ENCODE data around the gene SFN.
"Not testable (repeated sequence)": the region's sequence is repeated elsewhere in the genome, so short reads cannot be mapped to it uniquely, and the experiment has no call there.

SFN gene

GRCh38 chr1:26856181-26856580 lies 6.8 kb upstream of the SFN start:
- H3K27me3 ChIP-seq (ENCODE audit: control insufficient read depth, insufficient read depth, low read length) = no peaks in the 10 kb centered on the region
- peaks cover 30% of the 10 kb centered on the region for H3K36me3 ChIP-seq (ENCODE audit: control insufficient read depth, insufficient read depth, low read length)
- no peak overlapping the region for H3K27ac ChIP-seq (ENCODE audit: low read depth, low read length)
- no peak overlapping the region for H3K9ac ChIP-seq (ENCODE audit: low read depth, low read length)
- H3K4me1 ChIP-seq (ENCODE audit: control insufficient read depth, insufficient read depth, low read length) = peaks cover 13% of the 10 kb centered on the region; the same call in 1 of the 2 replicates
- H3K9me3 ChIP-seq (ENCODE audit: control insufficient read depth, insufficient read depth, low read length) = no peaks in the 10 kb centered on the region
- H3K4me3 ChIP-seq (ENCODE audit: low read depth, low read length) = no peak overlapping the region

GRCh38 chr1:26856604-26857469 lies 6.1 kb upstream of the SFN start:
- Histone ChIP-seq H3K27ac (ENCODE audit: low read depth, low read length) (peak overlapping the region; percentile 44), H3K9ac (ENCODE audit: low read depth, low read length) (no peak overlapping the region), H3K36me3 (ENCODE audit: control insufficient read depth, insufficient read depth, low read length) (peaks cover 23% of the 10 kb centered on the region), H3K4me1 (ENCODE audit: control insufficient read depth, insufficient read depth, low read length) (peaks cover 13% of the 10 kb centered on the region; the same call in 1 of the 2 replicates), H3K4me3 (ENCODE audit: low read depth, low read length) (no peak overlapping the region), H3K27me3 (ENCODE audit: control insufficient read depth, insufficient read depth, low read length) (no peaks in the 10 kb centered on the region), H3K9me3 (ENCODE audit: control insufficient read depth, insufficient read depth, low read length) (no peaks in the 10 kb centered on the region)

- Histone ChIP-seq H3K4me3 (ENCODE audit: low read depth, low read length) (no peak overlapping the region), H3K9me3 (ENCODE audit: control insufficient read depth, insufficient read depth, low read length) (no peaks in the 10 kb centered on the region), H3K4me1 (ENCODE audit: control insufficient read depth, insufficient read depth, low read length) (peaks cover 11% of the 10 kb centered on the region; the same call in 1 of the 2 replicates), H3K36me3 (ENCODE audit: control insufficient read depth, insufficient read depth, low read length) (peaks cover 16% of the 10 kb centered on the region), H3K27ac (ENCODE audit: low read depth, low read length) (no peak overlapping the region), H3K27me3 (ENCODE audit: control insufficient read depth, insufficient read depth, low read length) (no peaks in the 10 kb centered on the region), H3K9ac (ENCODE audit: low read depth, low read length) (no peak overlapping the region)
Measured at GRCh38 chr1:26857473-26858060, 5.4 kb upstream of the SFN start.

GRCh38 chr1:26858160-26858559 lies 4.8 kb upstream of the SFN start:
- peaks cover 7% of the 10 kb centered on the region; the same call in 1 of the 2 replicates for H3K4me1 ChIP-seq (ENCODE audit: control insufficient read depth, insufficient read depth, low read length)
- peaks cover under 1% of the 10 kb centered on the region; the same call in 1 of the 2 replicates for H3K27me3 ChIP-seq (ENCODE audit: control insufficient read depth, insufficient read depth, low read length)
- H3K36me3 ChIP-seq (ENCODE audit: control insufficient read depth, insufficient read depth, low read length) = peaks cover 12% of the 10 kb centered on the region
- no peak overlapping the region for H3K27ac ChIP-seq (ENCODE audit: low read depth, low read length)
- H3K9ac ChIP-seq (ENCODE audit: low read depth, low read length) = no peak overlapping the region
- H3K4me3 ChIP-seq (ENCODE audit: low read depth, low read length) = no peak overlapping the region
- no peaks in the 10 kb centered on the region for H3K9me3 ChIP-seq (ENCODE audit: control insufficient read depth, insufficient read depth, low read length)

GRCh38 chr1:26858891-26859640 lies 3.9 kb upstream of the SFN start:
- no peaks in the 10 kb centered on the region for H3K9me3 ChIP-seq (ENCODE audit: control insufficient read depth, insufficient read depth, low read length)
- peaks cover 7% of the 10 kb centered on the region; the same call in 1 of the 2 replicates for H3K4me1 ChIP-seq (ENCODE audit: control insufficient read depth, insufficient read depth, low read length)
- peaks cover 8% of the 10 kb centered on the region for H3K27me3 ChIP-seq (ENCODE audit: control insufficient read depth, insufficient read depth, low read length)
- no peak overlapping the region for H3K27ac ChIP-seq (ENCODE audit: low read depth, low read length)
- H3K9ac ChIP-seq (ENCODE audit: low read depth, low read length) = no peak overlapping the region
- H3K4me3 ChIP-seq (ENCODE audit: low read depth, low read length) = no peak overlapping the region
- peaks cover 5% of the 10 kb centered on the region for H3K36me3 ChIP-seq (ENCODE audit: control insufficient read depth, insufficient read depth, low read length)

GRCh38 chr1:26861286-26861701 lies 1.7 kb upstream of the SFN start:
- Histone ChIP-seq H3K27me3 (ENCODE audit: control insufficient read depth, insufficient read depth, low read length) (peaks cover 11% of the 10 kb centered on the region), H3K27ac (ENCODE audit: low read depth, low read length) (no peak overlapping the region), H3K9me3 (ENCODE audit: control insufficient read depth, insufficient read depth, low read length) (no peaks in the 10 kb centered on the region), H3K4me3 (ENCODE audit: low read depth, low read length) (no peak overlapping the region), H3K36me3 (ENCODE audit: control insufficient read depth, insufficient read depth, low read length) (no peaks in the 10 kb centered on the region), H3K4me1 (ENCODE audit: control insufficient read depth, insufficient read depth, low read length) (peaks cover 9% of the 10 kb centered on the region), H3K9ac (ENCODE audit: low read depth, low read length) (no peak overlapping the region)

GRCh38 chr1:26861889-26862378 lies 1.0 kb upstream of the SFN start:
- Histone ChIP-seq H3K27ac (ENCODE audit: low read depth, low read length) (no peak overlapping the region), H3K4me3 (ENCODE audit: low read depth, low read length) (no peak overlapping the region)

GRCh38 chr1:26863685-26864077 lies 732 bp downstream of the SFN start:
- Histone ChIP-seq H3K4me1 (ENCODE audit: control insufficient read depth, insufficient read depth, low read length) (peaks cover 3% of the 10 kb centered on the region), H3K27me3 (ENCODE audit: control insufficient read depth, insufficient read depth, low read length) (peaks cover 11% of the 10 kb centered on the region), H3K27ac (ENCODE audit: low read depth, low read length) (no peak overlapping the region), H3K4me3 (ENCODE audit: low read depth, low read length) (peak overlapping the region; percentile 92; the same call in 1 of the 2 replicates), H3K36me3 (ENCODE audit: control insufficient read depth, insufficient read depth, low read length) (no peaks in the 10 kb centered on the region), H3K9ac (ENCODE audit: low read depth, low read length) (no peak overlapping the region), H3K9me3 (ENCODE audit: control insufficient read depth, insufficient read depth, low read length) (no peaks in the 10 kb centered on the region)

More at GRCh38 chr1:26861889-26862378, 1.0 kb upstream of the SFN start:
- Histone ChIP-seq H3K36me3 (ENCODE audit: control insufficient read depth, insufficient read depth, low read length) (no peaks in the 10 kb centered on the region), H3K4me1 (ENCODE audit: control insufficient read depth, insufficient read depth, low read length) (peaks cover 7% of the 10 kb centered on the region), H3K9me3 (ENCODE audit: control insufficient read depth, insufficient read depth, low read length) (no peaks in the 10 kb centered on the region), H3K9ac (ENCODE audit: low read depth, low read length) (no peak overlapping the region), H3K27me3 (ENCODE audit: control insufficient read depth, insufficient read depth, low read length) (peaks cover 11% of the 10 kb centered on the region)

GRCh38 chr1:26864610-26865480 lies 1.9 kb downstream of the SFN start:
- peak overlapping the region; percentile 79 for H3K9ac ChIP-seq (ENCODE audit: low read depth, low read length)
- H3K4me1 ChIP-seq (ENCODE audit: control insufficient read depth, insufficient read depth, low read length) = peaks cover 3% of the 10 kb centered on the region
- H3K4me3 ChIP-seq (ENCODE audit: low read depth, low read length) = peak overlapping the region; percentile 92
- peak overlapping the region; percentile 92 for H3K27ac ChIP-seq (ENCODE audit: low read depth, low read length)
- no peaks in the 10 kb centered on the region for H3K36me3 ChIP-seq (ENCODE audit: control insufficient read depth, insufficient read depth, low read length)
- H3K9me3 ChIP-seq (ENCODE audit: control insufficient read depth, insufficient read depth, low read length) = no peaks in the 10 kb centered on the region
- H3K27me3 ChIP-seq (ENCODE audit: control insufficient read depth, insufficient read depth, low read length) = peaks cover 11% of the 10 kb centered on the region

GRCh38 chr1:26873097-26873496 lies 10.1 kb downstream of the SFN start:
- H3K27ac ChIP-seq (ENCODE audit: low read depth, low read length); H3K27me3 ChIP-seq (ENCODE audit: control insufficient read depth, insufficient read depth, low read length); H3K9me3 ChIP-seq (ENCODE audit: control insufficient read depth, insufficient read depth, low read length); H3K4me1 ChIP-seq (ENCODE audit: control insufficient read depth, insufficient read depth, low read length); H3K36me3 ChIP-seq (ENCODE audit: control insufficient read depth, insufficient read depth, low read length); H3K4me3 ChIP-seq (ENCODE audit: low read depth, low read length); H3K9ac ChIP-seq (ENCODE audit: low read depth, low read length): not testable (repeated sequence)
